ENCODE measurements around the gene AP1S1. TPM values are rescaled to one million over a fixed set of nuclear protein-coding genes. Genes with fewer than 3 reads are reported as not detected.

Gene AP1S1
- total and polyA plus RNA-seq, 2 donors (not counting 1 experiment from before 2014, with no cell fraction given): 10.3 to 16.3 TPM

- Mint-ChIP-seq H3K4me1 (peaks cover 62% of the 10 kb centered on the region), H3K9me3 (ENCODE audit: insufficient read depth) (no peaks in the 10 kb centered on the region), H3K27ac (peak overlapping the region; percentile 60), H3K4me3 (peak overlapping the region; percentile 49), H3K27me3 (peaks cover 76% of the 10 kb centered on the region)
- no peaks in the 10 kb centered on the region for H3K79me2 ChIP-seq (ENCODE audit: control insufficient read depth, insufficient read depth, low read length)
- H3K36me3 ChIP-seq (replicated peaks in 1 of 2; ENCODE audit: control extremely low read depth in 1 of 2, control insufficient read depth in 1 of 2, extremely low read depth in 1 of 2, insufficient read depth in 2 of 2, low read length in 1 of 2): no peaks in the 10 kb centered on the region
- peaks cover 24% of the 10 kb centered on the region for H4K20me1 ChIP-seq (ENCODE audit: control insufficient read depth, insufficient read depth, low read length, poor library complexity, severe bottlenecking)
- no peak overlapping the region for H2AFZ ChIP-seq (ENCODE audit: insufficient read depth, low read depth, low read length, poor library complexity, severe bottlenecking)
- H3K9me3 ChIP-seq (ENCODE audit: control extremely low read depth in 1 of 3, control insufficient read depth in 2 of 3, insufficient read depth in 1 of 3, low read length in 2 of 3): peaks cover 0 to 66% (median 4%) of the 10 kb centered on the region in 3 donors
- intact Hi-C loops (cut with micrococcal nuclease): no loop called here
- CTCF ChIA-PET: interaction anchor here (1.0 to 2.7 kb wide), 5 partner anchors 13 to 274 kb away, joined by 3 to 23 read pairs (median 5); no protein-coding TSS in a partner anchor
- H3K4me3 ChIP-seq (ENCODE audit: control extremely low read depth in 1 of 5, extremely low read depth in 1 of 5, insufficient read depth in 1 of 5, low read depth in 2 of 5, low read length in 4 of 5): no peak overlapping the region
- peak overlapping the region; percentile 45 for H3K4me2 ChIP-seq (replicated peaks; ENCODE audit: low read depth, low read length, poor library complexity, severe bottlenecking)
- TF ChIP-seq, protein P1, sequence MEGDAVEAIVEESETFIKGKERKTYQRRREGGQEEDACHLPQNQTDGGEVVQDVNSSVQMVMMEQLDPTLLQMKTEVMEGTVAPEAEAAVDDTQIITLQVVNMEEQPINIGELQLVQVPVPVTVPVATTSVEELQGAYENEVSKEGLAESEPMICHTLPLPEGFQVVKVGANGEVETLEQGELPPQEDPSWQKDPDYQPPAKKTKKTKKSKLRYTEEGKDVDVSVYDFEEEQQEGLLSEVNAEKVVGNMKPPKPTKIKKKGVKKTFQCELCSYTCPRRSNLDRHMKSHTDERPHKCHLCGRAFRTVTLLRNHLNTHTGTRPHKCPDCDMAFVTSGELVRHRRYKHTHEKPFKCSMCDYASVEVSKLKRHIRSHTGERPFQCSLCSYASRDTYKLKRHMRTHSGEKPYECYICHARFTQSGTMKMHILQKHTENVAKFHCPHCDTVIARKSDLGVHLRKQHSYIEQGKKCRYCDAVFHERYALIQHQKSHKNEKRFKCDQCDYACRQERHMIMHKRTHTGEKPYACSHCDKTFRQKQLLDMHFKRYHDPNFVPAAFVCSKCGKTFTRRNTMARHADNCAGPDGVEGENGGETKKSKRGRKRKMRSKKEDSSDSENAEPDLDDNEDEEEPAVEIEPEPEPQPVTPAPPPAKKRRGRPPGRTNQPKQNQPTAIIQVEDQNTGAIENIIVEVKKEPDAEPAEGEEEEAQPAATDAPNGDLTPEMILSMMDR (IDR thresholded peaks at IDR 0.05): no peak
- TF ChIP-seq EZH2 (IDR thresholded peaks at IDR 0.05; ENCODE audit: borderline replicate concordance, insufficient read depth, low read depth, low read length, poor library complexity, severe bottlenecking): no peak
- H3K4me1 ChIP-seq (ENCODE audit: control insufficient read depth in 2 of 2, insufficient read depth in 2 of 2, low read length in 2 of 2): peaks cover 76 to 88% of the 10 kb centered on the region in 2 donors
- no peak overlapping the region for H3K9ac ChIP-seq (ENCODE audit: low read length)
- no peak overlapping the region for H3K27ac ChIP-seq (ENCODE audit: low read length in 2 of 2)
- POLR2A ChIA-PET: no interaction called here
- peaks cover 0 to 99% (median 79%) of the 10 kb centered on the region in 4 experiments for H3K27me3 ChIP-seq (replicated peaks in 1 of 4; ENCODE audit: control extremely low read depth in 1 of 4, control insufficient read depth in 3 of 4, insufficient read depth in 4 of 4, low read length in 3 of 4)
- WGBS (ENCODE audit: insufficient coverage): 2% methylated on average over 13 of the region's 18 CpGs
- no peak for ATAC-seq (ENCODE audit: low read depth)
- no peak for DNase-seq
Measured at GRCh38 chr7:101169110-101169837, 15.0 kb downstream of the AP1S1 start.
